ENCODE measurements around the gene CANT1.

CANT1 gene

DNA sequence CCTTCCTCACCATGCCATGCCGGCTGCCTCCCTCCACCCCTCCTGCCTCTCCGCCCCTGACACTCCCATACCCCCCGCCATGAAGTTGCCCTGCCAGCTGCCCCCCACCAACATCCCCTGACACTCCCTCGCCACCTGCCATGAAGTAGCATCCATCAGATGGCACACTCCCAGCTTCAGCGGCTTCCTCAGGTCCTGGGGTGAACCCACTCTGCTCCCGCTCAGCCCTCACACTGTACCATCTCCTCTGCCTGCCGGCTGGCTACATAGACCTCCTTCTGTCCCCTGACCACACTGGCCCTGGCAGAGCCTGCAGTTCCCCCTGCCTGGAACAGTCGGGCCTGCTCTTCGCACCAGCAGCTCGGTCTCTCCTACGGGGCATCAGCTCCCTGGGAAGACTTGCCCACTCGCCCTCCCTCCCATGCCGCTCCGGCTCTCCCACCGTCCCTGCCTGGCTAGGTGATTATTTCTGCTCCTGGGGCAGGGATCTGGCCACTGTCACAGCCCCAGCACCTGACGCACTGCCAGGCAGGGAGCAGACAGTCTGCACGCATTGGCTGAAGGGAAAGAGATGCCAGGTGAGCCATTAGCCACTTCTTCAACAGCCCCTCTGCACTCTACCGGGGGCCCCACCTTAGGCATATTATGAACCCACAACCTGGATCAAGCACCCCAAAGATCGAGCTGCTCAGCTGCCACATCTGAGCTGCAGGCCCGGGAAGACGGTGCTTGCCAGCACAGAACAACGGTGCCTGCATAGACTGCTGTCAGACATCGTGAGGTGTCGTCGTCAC, 9.0 kb downstream of the CANT1 start:
- peaks cover 23% of the 10 kb centered on the region for H3K36me3 Mint-ChIP-seq (ENCODE audit: low read depth)

DNA sequence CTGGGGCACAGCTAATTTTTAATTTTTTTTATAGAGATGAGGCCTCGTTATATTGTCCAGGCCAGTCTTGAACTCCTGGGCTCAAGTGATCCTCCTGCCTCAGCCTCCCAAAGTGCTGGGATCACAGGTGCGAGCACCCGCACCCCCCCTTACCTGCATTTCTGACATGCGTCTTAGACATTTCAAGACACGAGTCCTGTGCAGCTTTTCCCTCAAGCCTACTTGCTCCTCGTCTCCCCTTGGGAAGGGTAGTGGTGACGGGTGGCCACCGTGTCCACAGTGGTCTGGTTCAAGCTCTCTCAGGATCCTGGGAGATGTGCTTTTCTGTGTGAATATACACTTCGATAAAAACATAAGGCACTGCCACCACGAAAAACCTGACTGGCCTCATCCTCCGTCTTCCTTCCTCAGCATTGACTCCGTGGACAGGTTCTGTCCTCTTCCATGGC, 9.6 kb downstream of the CANT1 start:
- Mint-ChIP-seq H3K4me1 (no peaks in the 10 kb centered on the region), H3K4me3 (no peak overlapping the region), H3K9me3 (no peaks in the 10 kb centered on the region), H3K27ac (no peak overlapping the region), H3K27me3 (ENCODE audit: low read depth) (no peaks in the 10 kb centered on the region), H3K36me3 (ENCODE audit: low read depth) (peaks cover 27% of the 10 kb centered on the region)
- TF ChIP-seq, protein P1, sequence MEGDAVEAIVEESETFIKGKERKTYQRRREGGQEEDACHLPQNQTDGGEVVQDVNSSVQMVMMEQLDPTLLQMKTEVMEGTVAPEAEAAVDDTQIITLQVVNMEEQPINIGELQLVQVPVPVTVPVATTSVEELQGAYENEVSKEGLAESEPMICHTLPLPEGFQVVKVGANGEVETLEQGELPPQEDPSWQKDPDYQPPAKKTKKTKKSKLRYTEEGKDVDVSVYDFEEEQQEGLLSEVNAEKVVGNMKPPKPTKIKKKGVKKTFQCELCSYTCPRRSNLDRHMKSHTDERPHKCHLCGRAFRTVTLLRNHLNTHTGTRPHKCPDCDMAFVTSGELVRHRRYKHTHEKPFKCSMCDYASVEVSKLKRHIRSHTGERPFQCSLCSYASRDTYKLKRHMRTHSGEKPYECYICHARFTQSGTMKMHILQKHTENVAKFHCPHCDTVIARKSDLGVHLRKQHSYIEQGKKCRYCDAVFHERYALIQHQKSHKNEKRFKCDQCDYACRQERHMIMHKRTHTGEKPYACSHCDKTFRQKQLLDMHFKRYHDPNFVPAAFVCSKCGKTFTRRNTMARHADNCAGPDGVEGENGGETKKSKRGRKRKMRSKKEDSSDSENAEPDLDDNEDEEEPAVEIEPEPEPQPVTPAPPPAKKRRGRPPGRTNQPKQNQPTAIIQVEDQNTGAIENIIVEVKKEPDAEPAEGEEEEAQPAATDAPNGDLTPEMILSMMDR (IDR thresholded peaks at IDR 0.05; ENCODE audit: unreplicated experiment in 3 of 3), result no peak

More for the DNA sequence above, 9.0 kb downstream of the CANT1 start:
- H3K4me3 Mint-ChIP-seq, result no peak overlapping the region
- no peaks in the 10 kb centered on the region for H3K4me1 Mint-ChIP-seq
- TF ChIP-seq, protein P1 (IDR thresholded peaks at IDR 0.05; ENCODE audit: unreplicated experiment in 3 of 3), result no peak
- no peak overlapping the region for H3K27ac Mint-ChIP-seq
- no peaks in the 10 kb centered on the region for H3K9me3 Mint-ChIP-seq
- H3K27me3 Mint-ChIP-seq (ENCODE audit: low read depth), result no peaks in the 10 kb centered on the region

DNA sequence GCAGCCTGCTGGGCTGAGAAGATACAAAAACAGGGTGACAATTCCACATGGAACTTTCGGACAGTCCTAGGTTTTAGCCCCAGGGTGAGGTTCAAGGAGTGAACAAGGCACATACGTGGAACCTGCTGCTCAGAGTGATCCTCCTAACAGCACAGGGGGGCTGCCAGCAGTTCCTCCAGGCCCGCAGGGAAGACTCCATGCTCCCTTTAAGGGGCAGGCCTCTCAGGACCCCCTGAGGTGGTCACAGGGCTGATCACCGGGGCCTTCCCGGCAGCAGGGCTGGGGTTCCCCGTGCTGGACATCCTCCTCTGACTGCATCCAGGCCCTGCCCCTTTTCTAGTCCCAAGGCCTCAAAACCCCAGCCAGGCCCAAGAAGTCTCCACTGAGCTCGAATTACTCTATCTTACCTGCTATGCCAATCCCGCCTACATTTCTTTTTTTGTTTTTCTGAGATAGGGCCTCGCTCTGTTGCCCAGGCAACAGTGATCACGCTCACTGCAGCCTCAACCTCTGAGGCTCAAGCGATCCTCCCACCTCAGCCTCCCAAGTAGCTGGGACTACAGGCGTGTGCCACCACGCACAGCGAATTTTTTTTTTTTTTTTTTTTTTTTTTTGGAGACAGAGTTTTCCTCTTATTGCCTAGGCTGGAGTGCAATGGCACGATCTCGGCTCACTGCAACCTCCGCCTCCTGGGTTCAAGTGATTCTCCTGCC, 10.4 kb downstream of the CANT1 start:
- H3K4me3 Mint-ChIP-seq, result no peak overlapping the region
- H3K36me3 Mint-ChIP-seq (ENCODE audit: low read depth), result peaks cover 32% of the 10 kb centered on the region
- H3K27me3 Mint-ChIP-seq (ENCODE audit: low read depth), result no peaks in the 10 kb centered on the region
- no peak overlapping the region for H3K27ac Mint-ChIP-seq
- H3K9me3 Mint-ChIP-seq, result no peaks in the 10 kb centered on the region
- no peaks in the 10 kb centered on the region for H3K4me1 Mint-ChIP-seq
- TF ChIP-seq, protein P1 (IDR thresholded peaks at IDR 0.05; ENCODE audit: unreplicated experiment in 3 of 3), result no peak

DNA sequence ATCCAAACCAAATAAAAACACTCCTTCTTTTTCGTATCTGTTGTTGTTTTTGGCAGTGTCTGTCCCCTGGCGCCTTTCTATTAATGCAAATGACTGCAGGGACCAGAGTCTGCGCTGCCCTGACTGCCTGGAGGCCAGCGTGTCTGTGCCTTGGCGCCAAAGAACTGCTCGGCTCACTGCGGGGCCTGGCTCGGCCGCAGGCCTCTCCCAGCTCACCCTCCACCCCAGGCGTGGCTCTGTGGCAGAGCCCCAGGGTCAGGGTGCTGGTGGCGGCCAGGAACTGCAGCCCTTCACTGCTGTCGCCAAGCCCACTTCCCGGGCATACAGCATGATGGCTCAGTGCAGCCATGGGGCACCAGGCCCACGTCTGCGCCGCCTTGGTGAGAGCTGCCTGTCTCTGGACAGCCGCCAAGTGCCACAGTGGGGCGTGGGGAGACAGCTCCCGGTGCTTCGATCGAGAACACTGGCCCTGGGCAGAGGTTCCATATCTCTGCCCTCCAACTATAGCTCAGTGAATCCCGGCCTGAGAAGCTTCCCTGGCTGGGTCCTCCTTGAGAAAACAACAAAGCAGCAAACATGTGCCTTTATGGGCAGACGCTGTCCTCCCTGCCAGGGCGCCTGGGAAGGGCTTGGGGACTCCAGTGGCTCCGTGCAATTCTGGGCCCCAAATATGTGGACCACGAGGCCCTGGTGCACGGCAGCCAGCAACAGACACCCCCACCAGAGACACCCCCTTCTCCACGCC, 11.1 kb downstream of the CANT1 start:
- no peak overlapping the region for H3K27ac Mint-ChIP-seq
- no peak overlapping the region for H3K4me3 Mint-ChIP-seq
- H3K4me1 Mint-ChIP-seq, result no peaks in the 10 kb centered on the region
- H3K27me3 Mint-ChIP-seq (ENCODE audit: low read depth), result no peaks in the 10 kb centered on the region
- H3K36me3 Mint-ChIP-seq (ENCODE audit: low read depth), result peaks cover 38% of the 10 kb centered on the region
- no peaks in the 10 kb centered on the region for H3K9me3 Mint-ChIP-seq
- TF ChIP-seq, protein P1 (IDR thresholded peaks at IDR 0.05; ENCODE audit: unreplicated experiment in 3 of 3), result no peak

DNA sequence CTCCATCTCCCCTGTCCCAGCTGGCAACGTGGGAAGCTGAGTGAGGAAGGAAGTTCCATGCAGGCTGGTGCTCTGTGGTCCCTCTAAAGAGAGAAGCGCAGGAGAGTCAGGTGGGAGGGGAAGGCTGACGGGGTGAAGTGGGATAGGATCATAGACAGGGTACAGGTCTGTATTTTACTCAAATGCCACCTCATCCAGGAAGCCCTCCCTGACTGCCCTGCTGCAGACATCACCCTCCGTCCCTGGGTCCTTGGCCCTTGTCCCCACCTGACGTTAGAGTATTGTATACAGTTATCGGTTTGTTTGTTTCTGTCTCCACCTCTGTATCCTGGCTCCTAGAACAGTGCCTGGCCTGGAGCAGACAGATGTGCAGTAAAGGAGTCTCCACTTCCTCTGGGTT, 11.7 kb downstream of the CANT1 start:
- no peaks in the 10 kb centered on the region for H3K27me3 Mint-ChIP-seq (ENCODE audit: low read depth)
- H3K9me3 Mint-ChIP-seq, result no peaks in the 10 kb centered on the region
- TF ChIP-seq, protein P1 (IDR thresholded peaks at IDR 0.05; ENCODE audit: unreplicated experiment in 3 of 3), result no peak
- H3K4me3 Mint-ChIP-seq, result no peak overlapping the region
- H3K4me1 Mint-ChIP-seq, result peaks cover 3% of the 10 kb centered on the region
- H3K27ac Mint-ChIP-seq, result no peak overlapping the region
- H3K36me3 Mint-ChIP-seq (ENCODE audit: low read depth), result peaks cover 44% of the 10 kb centered on the region
